ENCODE data around the gene RND2. TPM values are rescaled to one million over a fixed set of nuclear protein-coding genes. Genes with fewer than 3 reads are reported as not detected.

Gene RND2
- total and polyA plus RNA-seq, 2 experiments from 2014 or later = 18.5 to 22.9 TPM

GRCh38 chr17:42989726-42990652, 35.0 kb upstream of the RND2 start:
- no peak for DNase-seq (ENCODE audit: low spot score)
- no peaks in the 10 kb centered on the region for H3K27me3 ChIP-seq (ENCODE audit: insufficient read depth)
- Mint-ChIP-seq H3K27ac (no peak overlapping the region), H3K27me3 (ENCODE audit: insufficient read depth, low read depth, poor library complexity) (no peaks in the 10 kb centered on the region), H3K36me3 (ENCODE audit: low read depth) (peaks cover 75% of the 10 kb centered on the region), H3K4me3 (no peak overlapping the region), H3K9me3 (no peaks in the 10 kb centered on the region; the same call in 2 of the 3 replicates), H3K4me1 (no peaks in the 10 kb centered on the region)
- no peaks in the 10 kb centered on the region for H4K20me1 ChIP-seq (replicated peaks; ENCODE audit: insufficient read depth)
- no peak for ATAC-seq
- peaks cover 30% of the 10 kb centered on the region for H3K36me3 ChIP-seq (ENCODE audit: insufficient read depth)
- H3K79me2 ChIP-seq (replicated peaks; ENCODE audit: insufficient read depth) = no peaks in the 10 kb centered on the region
- H3K4me2 ChIP-seq = no peak overlapping the region
- TF ChIP-seq CTCF (conservative IDR thresholded peaks at IDR 0.05; ENCODE audit: low read depth in 2 of 2) = no peak
- no peak for TF ChIP-seq CREB1 (CRISPR knock-in tag; IDR thresholded peaks at IDR 0.05; ENCODE audit: low read depth)
- TF ChIP-seq ZNF462 (CRISPR knock-in tag; IDR thresholded peaks at IDR 0.05) = no peak
- no peak for TF ChIP-seq ETS1 (IDR thresholded peaks at IDR 0.05)
- no peak for TF ChIP-seq ZNF331 (CRISPR knock-in tag; IDR thresholded peaks at IDR 0.05; ENCODE audit: low read depth)
- no peak for TF ChIP-seq EZH2phosphoT487 (IDR thresholded peaks at IDR 0.05; ENCODE audit: unreplicated experiment)
- no peak for TF ChIP-seq STAT1 (IDR thresholded peaks at IDR 0.05; ENCODE audit: unreplicated experiment)
- TF ChIP-seq EZH2 (IDR thresholded peaks at IDR 0.05; ENCODE audit: low read depth, unreplicated experiment) = no peak
- no peak for TF ChIP-seq NANOG (IDR thresholded peaks at IDR 0.05; ENCODE audit: borderline replicate concordance)
- TF ChIP-seq POLR2AphosphoS5 (IDR thresholded peaks at IDR 0.05; ENCODE audit: low read depth) = no peak
- no peak for TF ChIP-seq ZNF114 (CRISPR knock-in tag; IDR thresholded peaks at IDR 0.05)
- TF ChIP-seq REST (IDR thresholded peaks at IDR 0.05; ENCODE audit: unreplicated experiment) = no peak
- no peak for TF ChIP-seq JUNB (IDR thresholded peaks at IDR 0.05; ENCODE audit: unreplicated experiment)
- H3K4me3 ChIP-seq = no peak overlapping the region
- 0 out of 2 replicates have a peak, but pooled peaks cover 4% of the 10 kb centered on the region for H3F3A ChIP-seq (replicated peaks; ENCODE audit: low read depth)
- H2AFZ ChIP-seq = no peak overlapping the region
- H3K27ac ChIP-seq (ENCODE audit: low read depth) = no peak overlapping the region
- no peaks in the 10 kb centered on the region for H3K4me1 ChIP-seq (ENCODE audit: insufficient read depth)
- no peaks in the 10 kb centered on the region for H3K9me2 ChIP-seq (ENCODE audit: insufficient read depth)

Measured in GM23338 (cell line).